ENCODE measurements around the gene GNAT1. TPM values are rescaled to one million over a fixed set of nuclear protein-coding genes. Genes with fewer than 3 reads are reported as not detected.
"Not testable (repeated sequence)": the region's sequence is repeated elsewhere in the genome, so short reads cannot be mapped to it uniquely, and the experiment has no call there.

Gene GNAT1
- total and polyA plus RNA-seq, 9 donors, result 0.26 to 0.34 TPM; not detected in 7

GRCh38 chr3:50210176-50210509, 18.7 kb downstream of the GNAT1 start:
- no peaks in the 10 kb centered on the region for H3K36me3 ChIP-seq (ENCODE audit: control insufficient read depth, insufficient read depth, low read length)
- no peak for DNase-seq
- peaks cover 19% of the 10 kb centered on the region for H3K27me3 ChIP-seq (ENCODE audit: control insufficient read depth, insufficient read depth, low read length)
- WGBS (ENCODE audit: insufficient coverage), result 69% methylated on average over 4 of the region's 5 CpGs
- no peak overlapping the region for H3K4me3 ChIP-seq (ENCODE audit: low read length)
- no peak overlapping the region for H3K27ac ChIP-seq (ENCODE audit: low read length)
- H3K4me1 ChIP-seq (ENCODE audit: control insufficient read depth, insufficient read depth, low read length), result peaks cover 36% of the 10 kb centered on the region
- no peaks in the 10 kb centered on the region for H3K9me3 ChIP-seq (replicated peaks; ENCODE audit: control insufficient read depth, low read depth, low read length)

- Histone ChIP-seq H3K36me3 (ENCODE audit: control insufficient read depth, insufficient read depth, low read length) (no peaks in the 10 kb centered on the region), H3K27me3 (ENCODE audit: control insufficient read depth, insufficient read depth, low read length) (peaks cover 14% of the 10 kb centered on the region), H3K27ac (ENCODE audit: low read length) (no peak overlapping the region), H3K9me3 (replicated peaks; ENCODE audit: control insufficient read depth, low read depth, low read length) (no peaks in the 10 kb centered on the region), H3K4me3 (ENCODE audit: low read length) (no peak overlapping the region), H3K4me1 (ENCODE audit: control insufficient read depth, insufficient read depth, low read length) (peaks cover 32% of the 10 kb centered on the region)
- DNase-seq, result no peak
- WGBS (ENCODE audit: insufficient coverage), result 81% methylated on average over 13 of the region's 13 CpGs
Measured at GRCh38 chr3:50210510-50211367, 19.3 kb downstream of the GNAT1 start.

- not testable (repeated sequence) for H3K27ac ChIP-seq (ENCODE audit: low read length); H3K9me3 ChIP-seq (replicated peaks; ENCODE audit: control insufficient read depth, low read depth, low read length); H3K27me3 ChIP-seq (ENCODE audit: control insufficient read depth, insufficient read depth, low read length); DNase-seq; H3K4me3 ChIP-seq (ENCODE audit: low read length); H3K36me3 ChIP-seq (ENCODE audit: control insufficient read depth, insufficient read depth, low read length)
- WGBS (ENCODE audit: insufficient coverage), result 91% methylated on average over 3 of the region's 5 CpGs
- peaks cover 26% of the 10 kb centered on the region for H3K4me1 ChIP-seq (ENCODE audit: control insufficient read depth, insufficient read depth, low read length)
Measured at GRCh38 chr3:50211368-50211717, 19.9 kb downstream of the GNAT1 start.

- Histone ChIP-seq H3K27me3 (ENCODE audit: control insufficient read depth, insufficient read depth, low read length) (peaks cover 2% of the 10 kb centered on the region), H3K4me1 (ENCODE audit: control insufficient read depth, insufficient read depth, low read length) (peaks cover 22% of the 10 kb centered on the region)
- WGBS (ENCODE audit: insufficient coverage), result 100% methylated on average over 1 of the region's 2 CpGs
Measured at GRCh38 chr3:50211930-50212329, 20.5 kb downstream of the GNAT1 start.

GRCh38 chr3:50212502-50212901, 21.1 kb downstream of the GNAT1 start:
- Histone ChIP-seq H3K9me3 (replicated peaks; ENCODE audit: control insufficient read depth, low read depth, low read length) (no peaks in the 10 kb centered on the region), H3K27ac (ENCODE audit: low read length) (no peak overlapping the region), H3K4me3 (ENCODE audit: low read length) (no peak overlapping the region), H3K4me1 (ENCODE audit: control insufficient read depth, insufficient read depth, low read length) (peaks cover 17% of the 10 kb centered on the region), H3K27me3 (ENCODE audit: control insufficient read depth, insufficient read depth, low read length) (no peaks in the 10 kb centered on the region), H3K36me3 (ENCODE audit: control insufficient read depth, insufficient read depth, low read length) (no peaks in the 10 kb centered on the region)
- DNase-seq, result no peak
- WGBS (ENCODE audit: insufficient coverage), result 83% methylated on average over 2 of the region's 4 CpGs

More at GRCh38 chr3:50211930-50212329, 20.5 kb downstream of the GNAT1 start:
- H3K9me3 ChIP-seq (replicated peaks; ENCODE audit: control insufficient read depth, low read depth, low read length), result no peaks in the 10 kb centered on the region
- DNase-seq, result no peak
- no peaks in the 10 kb centered on the region for H3K36me3 ChIP-seq (ENCODE audit: control insufficient read depth, insufficient read depth, low read length)
- no peak overlapping the region for H3K27ac ChIP-seq (ENCODE audit: low read length)
- H3K4me3 ChIP-seq (ENCODE audit: low read length), result no peak overlapping the region

GRCh38 chr3:50212971-50213370, 21.6 kb downstream of the GNAT1 start:
- Histone ChIP-seq H3K27ac (ENCODE audit: low read length) (no peak overlapping the region), H3K9me3 (replicated peaks; ENCODE audit: control insufficient read depth, low read depth, low read length) (no peaks in the 10 kb centered on the region), H3K4me1 (ENCODE audit: control insufficient read depth, insufficient read depth, low read length) (peaks cover 13% of the 10 kb centered on the region), H3K27me3 (ENCODE audit: control insufficient read depth, insufficient read depth, low read length) (no peaks in the 10 kb centered on the region), H3K36me3 (ENCODE audit: control insufficient read depth, insufficient read depth, low read length) (no peaks in the 10 kb centered on the region), H3K4me3 (ENCODE audit: low read length) (no peak overlapping the region)
- DNase-seq, result no peak
- WGBS (ENCODE audit: insufficient coverage), result 88% methylated on average over 2 of the region's 3 CpGs

GRCh38 chr3:50213373-50213772, 22.0 kb downstream of the GNAT1 start:
- Histone ChIP-seq H3K4me1 (ENCODE audit: control insufficient read depth, insufficient read depth, low read length) (peaks cover 12% of the 10 kb centered on the region), H3K36me3 (ENCODE audit: control insufficient read depth, insufficient read depth, low read length) (no peaks in the 10 kb centered on the region), H3K27me3 (ENCODE audit: control insufficient read depth, insufficient read depth, low read length) (no peaks in the 10 kb centered on the region), H3K4me3 (ENCODE audit: low read length) (no peak overlapping the region), H3K27ac (ENCODE audit: low read length) (no peak overlapping the region), H3K9me3 (replicated peaks; ENCODE audit: control insufficient read depth, low read depth, low read length) (no peaks in the 10 kb centered on the region)
- DNase-seq, result no peak
- 75% methylated on average over 11 of the region's 12 CpGs for WGBS (ENCODE audit: insufficient coverage)

GRCh38 chr3:50214824-50215223, 23.4 kb downstream of the GNAT1 start:
- 72% methylated on average over 9 of the region's 10 CpGs for WGBS (ENCODE audit: insufficient coverage)
- no peaks in the 10 kb centered on the region for H3K9me3 ChIP-seq (replicated peaks; ENCODE audit: control insufficient read depth, low read depth, low read length)
- no peaks in the 10 kb centered on the region for H3K27me3 ChIP-seq (ENCODE audit: control insufficient read depth, insufficient read depth, low read length)

DNA sequence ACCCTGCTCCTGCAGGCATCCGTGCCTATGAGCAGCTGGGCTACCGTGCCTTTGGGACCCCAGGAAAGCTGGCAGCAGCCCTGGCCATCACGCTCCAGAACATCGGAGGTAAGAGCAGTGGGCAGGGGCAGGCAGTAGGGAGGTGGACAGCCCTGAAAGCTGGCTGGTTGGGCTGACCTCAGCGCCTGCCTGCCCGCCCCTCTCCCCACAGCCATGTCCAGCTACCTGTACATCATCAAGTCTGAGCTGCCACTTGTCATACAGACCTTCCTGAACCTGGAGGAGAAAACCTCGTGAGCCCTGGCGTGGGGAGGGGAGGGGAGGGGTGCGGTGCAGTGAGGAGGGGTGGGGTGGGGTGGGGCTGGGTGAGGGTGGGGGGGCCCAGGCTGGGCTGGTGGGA, 24.1 kb downstream of the GNAT1 start:
- Histone ChIP-seq H3K27me3 (ENCODE audit: control insufficient read depth, insufficient read depth, low read length) (no peaks in the 10 kb centered on the region), H3K4me1 (ENCODE audit: control insufficient read depth, insufficient read depth, low read length) (peaks cover 14% of the 10 kb centered on the region), H3K27ac (ENCODE audit: low read length) (no peak overlapping the region), H3K4me3 (ENCODE audit: low read length) (no peak overlapping the region), H3K36me3 (ENCODE audit: control insufficient read depth, insufficient read depth, low read length) (no peaks in the 10 kb centered on the region), H3K9me3 (replicated peaks; ENCODE audit: control insufficient read depth, low read depth, low read length) (no peaks in the 10 kb centered on the region)
- WGBS (ENCODE audit: insufficient coverage), result 100% methylated on average over 1 of the region's 9 CpGs
- no peak for DNase-seq

More at GRCh38 chr3:50214824-50215223, 23.4 kb downstream of the GNAT1 start:
- no peak overlapping the region for H3K4me3 ChIP-seq (ENCODE audit: low read length)
- no peak overlapping the region for H3K27ac ChIP-seq (ENCODE audit: low read length)
- peaks cover 8% of the 10 kb centered on the region for H3K4me1 ChIP-seq (ENCODE audit: control insufficient read depth, insufficient read depth, low read length)
- H3K36me3 ChIP-seq (ENCODE audit: control insufficient read depth, insufficient read depth, low read length), result no peaks in the 10 kb centered on the region
- DNase-seq, result no peak

- Histone ChIP-seq H3K27ac (ENCODE audit: low read length) (no peak overlapping the region), H3K4me3 (ENCODE audit: low read length) (no peak overlapping the region), H3K4me1 (ENCODE audit: control insufficient read depth, insufficient read depth, low read length) (peaks cover 19% of the 10 kb centered on the region), H3K27me3 (ENCODE audit: control insufficient read depth, insufficient read depth, low read length) (no peaks in the 10 kb centered on the region), H3K36me3 (ENCODE audit: control insufficient read depth, insufficient read depth, low read length) (no peaks in the 10 kb centered on the region), H3K9me3 (replicated peaks; ENCODE audit: control insufficient read depth, low read depth, low read length) (no peaks in the 10 kb centered on the region)
- no peak for DNase-seq
- 88% methylated on average over 6 of the region's 10 CpGs for WGBS (ENCODE audit: insufficient coverage)
Measured at GRCh38 chr3:50217681-50218080, 26.3 kb downstream of the GNAT1 start.

Data from muscle of leg (tissue), 11 donors.